HepG2 (cell line): ENCODE data around the gene TOP3B. TPM values are rescaled to one million over a fixed set of nuclear protein-coding genes. Genes with fewer than 3 reads are reported as not detected.

Experiments
- ATAC-seq: fragments of 200-7000 bp; cut with Tn5 transposase; 3 replicates; pipeline ENCODE4 v1.9.1; 2020; ENCODE audit warnings: mild to moderate bottlenecking, moderate library complexity
- BruUV-seq: library from RNA; stranded (reverse); fragments of 400-500 nt; replicated peaks from 2 replicates; lab custom pipeline; 2021; lab: Mats Ljungman, UMichigan
- CTCF ChIA-PET: fragments of 300-600 bp; formaldehyde crosslinking; extraction: SDS; loops from one replicate; lab custom pipeline; 2021; ENCODE audit warnings: low total read pairs, inconsistent platforms, low intra/inter-chr PET ratio; lab: Yijun Ruan, JAX
- POLR2A ChIA-PET: fragments of 350-600 bp; sonication (Branson Sonifier 250); formaldehyde crosslinking; loops from one replicate; lab custom pipeline; 2020; ENCODE audit warnings: antibody characterized with exemption, inconsistent platforms; lab: Yijun Ruan, JAX
- DNase-seq: peaks from one replicate; pipeline ENCODE4 v3.0.0-alpha.2; 2015; ENCODE audit warnings: low spot score
- FAIRE-seq: peaks from 3 replicates; lab custom pipeline; 2011; peaks lifted over from hg19 to GRCh38; lab: Jason Lieb, UNC
- H2AFZ ChIP-seq: one replicate; pipeline ENCODE4 v1.6.1; 2011; ENCODE audit warnings: low read length, inconsistent platforms
- H3K27ac ChIP-seq: fragments of 300-600 bp; 3 replicates; pipeline ENCODE4 v1.8.0; 2011; ENCODE audit warnings: mixed run types, mild to moderate bottlenecking, mixed read lengths, low read length, inconsistent platforms; ENCODE audit not compliant: insufficient read depth; ENCODE audit errors: extremely low read length
- H3K27me3 ChIP-seq, 2 experiments: fragments of 200-600 bp in 1 of 2; 2 replicates in 1 of 2; 3 replicates in 1 of 2; pipeline versions ENCODE4 v1.6.0 to v1.8.0; 2011; ENCODE audit warnings: low read length in 2 of 2, mild to moderate bottlenecking in 2 of 2, moderate library complexity in 2 of 2, inconsistent platforms in 1 of 2; ENCODE audit not compliant: insufficient read depth in 2 of 2, control insufficient read depth in 1 of 2
- H3K36me3 ChIP-seq, 2 experiments: fragments of 200-600 bp in 1 of 2; replicated peaks in 1 of 2; 2 replicates in 1 of 2; 3 replicates in 1 of 2; pipeline versions ENCODE4 v1.5.1 to v1.8.0; 2011; ENCODE audit warnings: low read length in 2 of 2, inconsistent platforms in 1 of 2; ENCODE audit not compliant: insufficient read depth in 2 of 2, control insufficient read depth in 1 of 2
- H3K4me1 ChIP-seq: 2 replicates; pipeline ENCODE4 v1.5.1; 2012; ENCODE audit warnings: low read length, inconsistent platforms; ENCODE audit not compliant: insufficient read depth
- H3K4me2 ChIP-seq: 2 replicates; pipeline ENCODE4 v1.6.0; 2011; ENCODE audit warnings: low read depth, low read length, inconsistent platforms
- H3K4me3 ChIP-seq, 3 experiments: fragments of 200-600 bp in 1 of 3; sonication (generic), shearing (Covaris generic) in 1 of 3; replicated peaks in 1 of 3; 2 replicates each; pipeline ENCODE4 v1.5.1; 2011 to 2016; ENCODE audit warnings: low read length in 3 of 3, inconsistent platforms in 2 of 3, low read depth in 2 of 3, mild to moderate bottlenecking in 2 of 3, control low read depth in 1 of 3, mixed read lengths in 1 of 3; ENCODE audit not compliant: insufficient read depth in 1 of 3
- H3K79me2 ChIP-seq: one replicate; pipeline ENCODE4 v1.6.1; 2011; ENCODE audit warnings: low read length, inconsistent platforms; ENCODE audit not compliant: insufficient read depth
- H3K9ac ChIP-seq: 2 replicates; pipeline ENCODE4 v1.6.0; 2011; ENCODE audit warnings: mild to moderate bottlenecking, low read depth, low read length, inconsistent platforms; ENCODE audit not compliant: insufficient read depth
- H3K9me3 ChIP-seq: 2 replicates; pipeline ENCODE4 v1.5.1; 2012; ENCODE audit warnings: mild to moderate bottlenecking, low read length
- H4K20me1 ChIP-seq: 2 replicates; pipeline ENCODE4 v1.6.0; 2011; ENCODE audit warnings: inconsistent platforms, mild to moderate bottlenecking, low read length, moderate library complexity; ENCODE audit not compliant: insufficient read depth
- EHMT2 ChIP-seq: fragments of 200-600 bp; sonication (generic); IDR thresholded peaks from 2 replicates; pipeline ENCODE4 v1.7.0; 2017; ENCODE audit warnings: antibody characterized with exemption, low read depth, low read length, borderline replicate concordance
- HOXA7 ChIP-seq: sonication (generic); formaldehyde crosslinking; IDR thresholded peaks from 2 replicates; pipeline ENCODE4 v1.8.1; 2022; ENCODE audit warnings: mild to moderate bottlenecking, missing genetic modification reagents, moderate library complexity
- KAT2B ChIP-seq: fragments of 150-350 bp; IDR thresholded peaks from 2 replicates; pipeline ENCODE4 v1.6.1; 2014; ENCODE audit warnings: low read depth, low read length, borderline replicate concordance
- KDM6A ChIP-seq: IDR thresholded peaks from 2 replicates; pipeline ENCODE4 v1.6.1; 2016; ENCODE audit warnings: low read depth
- MTF1 ChIP-seq: sonication (generic); formaldehyde crosslinking; IDR thresholded peaks from 2 replicates; pipeline ENCODE4 v1.5.0; 2020; ENCODE audit warnings: missing genetic modification reagents
- NR2F2 ChIP-seq: IDR thresholded peaks from 2 replicates; pipeline ENCODE4 v1.6.1; 2012; ENCODE audit warnings: low read depth, inconsistent platforms, borderline replicate concordance
- SCMH1 ChIP-seq: sonication (generic); formaldehyde crosslinking; IDR thresholded peaks from 2 replicates; pipeline ENCODE4 v1.9.0; 2021; ENCODE audit warnings: missing genetic modification reagents, mild to moderate bottlenecking, borderline replicate concordance
- SMARCC2 ChIP-seq: fragments of 450-650 bp; IDR thresholded peaks from 2 replicates; pipeline ENCODE4 v1.6.1; 2017; ENCODE audit warnings: antibody characterized with exemption, mild to moderate bottlenecking
- SNAPC2 ChIP-seq: sonication (generic); formaldehyde crosslinking; IDR thresholded peaks from 2 replicates; pipeline ENCODE4 v1.8.1; 2022; ENCODE audit warnings: mild to moderate bottlenecking, missing genetic modification reagents
- TBP ChIP-seq: sonication (generic); formaldehyde crosslinking; IDR thresholded peaks from 2 replicates; pipeline ENCODE4 v1.5.0; 2020; ENCODE audit warnings: missing genetic modification reagents
- TP53 ChIP-seq: sonication (generic); formaldehyde crosslinking; conservative IDR thresholded peaks from 2 replicates; pipeline ENCODE4 v1.4.0; 2020; ENCODE audit warnings: missing genetic modification reagents
- ZNF121 ChIP-seq: sonication (generic); formaldehyde crosslinking; IDR thresholded peaks from 2 replicates; pipeline ENCODE4 v1.5.0; 2020; ENCODE audit warnings: mild to moderate bottlenecking, missing genetic modification reagents
- ZNF124 ChIP-seq: sonication (generic); formaldehyde crosslinking; IDR thresholded peaks from 2 replicates; pipeline ENCODE4 v1.4.0; 2020; ENCODE audit warnings: missing genetic modification reagents
- ZNF225 ChIP-seq: sonication (generic); formaldehyde crosslinking; IDR thresholded peaks from 2 replicates; pipeline ENCODE4 v1.4.0; 2020; ENCODE audit warnings: mild to moderate bottlenecking, missing genetic modification reagents
- ZNF296 ChIP-seq: sonication (generic); formaldehyde crosslinking; conservative IDR thresholded peaks from 2 replicates; pipeline ENCODE4 v1.5.0; 2020; ENCODE audit warnings: mild to moderate bottlenecking, missing genetic modification reagents
- ZNF496 ChIP-seq: sonication (generic); formaldehyde crosslinking; IDR thresholded peaks from 2 replicates; pipeline ENCODE4 v1.8.1; 2023; ENCODE audit warnings: mild to moderate bottlenecking, moderate library complexity, missing genetic modification reagents; ENCODE audit not compliant: insufficient replicate concordance
- ZNF652 ChIP-seq: IDR thresholded peaks from 2 replicates; pipeline ENCODE4 v1.6.1; 2016; ENCODE audit warnings: low read depth, borderline replicate concordance
- ZNF773 ChIP-seq: sonication (generic); formaldehyde crosslinking; IDR thresholded peaks from 2 replicates; pipeline ENCODE4 v1.4.0; 2020; ENCODE audit warnings: missing genetic modification reagents, borderline replicate concordance
- ZNF790 ChIP-seq: sonication (generic); formaldehyde crosslinking; IDR thresholded peaks from 2 replicates; pipeline ENCODE4 v1.8.0; 2022; ENCODE audit warnings: missing genetic modification reagents, mild to moderate bottlenecking, borderline replicate concordance
- WGBS: methylation state at CpG from one replicate; pipeline ENCODE4 v1.1.6; 2017; ENCODE audit warnings: low lambda C conversion rate; 5-methylcytosine and 5-hydroxymethylcytosine counted together
- in situ Hi-C: cut with HindIII; loops from 2 replicates; pipeline ENCODE4 v1.10.0; 2017; ENCODE audit warnings: low pct_unique_long_range_greater_than_20kb; ENCODE audit not compliant: extremely low pct_ligation_motif_present
- intact Hi-C: fragments of 100-400 bp; cut with micrococcal nuclease; formaldehyde crosslinking; loops from one replicate; pipeline ENCODE4 v1.10.0; 2022; ENCODE audit not compliant: unreplicated experiment
- polyA plus RNA-seq, 8 experiments: library from polyadenylated mRNA; depleted of rRNA in 3 of 8; stranded (reverse) in 7 of 8; unstranded in 1 of 8; fragments of >200 nt; fragmentation: Illumina TruSeq in 4 of 8; extraction: Trizol in 4 of 8; gene quantifications; 2 replicates each; pipeline versions ENCODE4 v1.2.1 to v1.2.3, GENCODE V29; 2011 to 2016; ENCODE audit warnings: low read depth in 4 of 8, missing spikeins in 1 of 8, mixed read lengths in 1 of 8; ENCODE audit not compliant: insufficient read depth in 1 of 8
- total RNA-seq, 5 experiments: library from RNA; depleted of rRNA; stranded (reverse); fragments of >200 nt; fragmentation: Illumina TruSeq; extraction: Trizol; gene quantifications; 2 replicates each; pipeline ENCODE4 v1.2.3, GENCODE V29; 2016; ENCODE audit warnings: low read depth in 1 of 5
- TF ChIP-seq, protein P1 (sequence below): sonication (generic); formaldehyde crosslinking; IDR thresholded peaks from 2 replicates; pipeline ENCODE4 v1.8.1; 2023; ENCODE audit warnings: mild to moderate bottlenecking, missing genetic modification reagents
- TF ChIP-seq, protein P2 (sequence below): IDR thresholded peaks from 2 replicates; pipeline ENCODE4 v1.6.1; 2016; ENCODE audit warnings: mild to moderate bottlenecking, missing biosample characterization, missing genetic modification reagents

TOP3B gene
- total and polyA plus RNA-seq, 2 of the 13 experiments (the other 11 are each of a cell fraction or from before 2014, with no cell fraction given) = 28.5 to 29.7 TPM

DNA sequence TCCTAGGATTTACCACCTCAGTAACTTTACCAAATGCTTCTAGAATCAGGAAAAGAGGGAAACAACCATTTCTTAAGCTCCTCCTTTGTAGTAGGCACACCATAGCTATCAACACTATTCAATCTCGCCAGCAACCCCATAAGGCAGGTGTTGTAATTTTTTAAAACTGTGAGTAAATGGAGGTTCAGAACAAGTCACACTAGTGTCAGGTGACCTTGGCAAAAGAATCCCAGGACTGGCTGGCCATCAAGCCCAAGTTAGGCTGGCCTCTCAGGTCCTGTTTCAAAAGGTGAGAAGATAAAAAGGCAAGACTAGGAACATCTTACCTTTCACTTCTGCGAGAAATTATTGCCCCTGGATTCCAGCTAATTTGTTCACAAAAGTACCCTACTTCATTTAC, 713 bp downstream of the TOP3B start:
- no peak for FAIRE-seq
- intact Hi-C loops = no loop called here
- BruUV-seq = no TSS peak

DNA sequence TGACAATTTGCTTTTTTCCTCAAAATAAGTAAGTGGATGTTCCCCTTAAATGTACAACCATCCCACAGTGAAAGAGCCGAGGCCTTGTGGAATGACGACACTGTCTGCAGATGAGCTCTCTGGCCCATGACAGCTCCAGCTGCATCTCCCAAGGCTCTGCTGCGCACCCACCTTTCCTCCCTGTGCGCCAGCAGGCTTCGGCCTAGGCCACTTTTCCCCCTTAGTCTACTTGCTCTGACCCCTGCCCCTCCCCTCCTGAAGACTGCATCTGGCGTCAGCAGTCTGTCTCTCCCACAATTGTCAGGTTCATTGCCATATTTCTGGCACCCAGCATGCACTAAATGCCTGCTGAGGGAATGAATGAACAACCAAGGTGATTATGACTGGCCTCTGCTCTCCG, 2.0 kb downstream of the TOP3B start:
- Histone ChIP-seq H3K36me3 (peaks cover 0 to 6% of the 10 kb centered on the region in 2 experiments; a peak in 3 of 5 replicates), H3K9ac (no peak overlapping the region), H2AFZ (no peak overlapping the region), H3K9me3 (no peaks in the 10 kb centered on the region), H3K27ac (no peak overlapping the region), H3K4me3 (no peak overlapping the region), H3K79me2 (peaks cover 14% of the 10 kb centered on the region)
- ATAC-seq (no peak), DNase-seq (no peak)
- in situ Hi-C loops = no loop called here
- BruUV-seq = no TSS peak
- TF ChIP-seq MTF1 (no peak), TBP (CRISPR knock-in tag) (no peak), TP53 (CRISPR knock-in tag) (no peak), ZNF121 (no peak), SCMH1 (CRISPR knock-in tag) (no peak), ZNF124 (CRISPR knock-in tag) (no peak), SMARCC2 (no peak)
- TF ChIP-seq, protein P1, sequence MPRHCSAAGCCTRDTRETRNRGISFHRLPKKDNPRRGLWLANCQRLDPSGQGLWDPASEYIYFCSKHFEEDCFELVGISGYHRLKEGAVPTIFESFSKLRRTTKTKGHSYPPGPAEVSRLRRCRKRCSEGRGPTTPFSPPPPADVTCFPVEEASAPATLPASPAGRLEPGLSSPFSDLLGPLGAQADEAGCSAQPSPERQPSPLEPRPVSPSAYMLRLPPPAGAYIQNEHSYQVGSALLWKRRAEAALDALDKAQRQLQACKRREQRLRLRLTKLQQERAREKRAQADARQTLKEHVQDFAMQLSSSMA (CRISPR knock-in tag) = no peak
- TF ChIP-seq, all 625 proteins: peak for 0
- Histone ChIP-seq H3K4me1 (peaks cover 26% of the 10 kb centered on the region), H3K4me2 (no peak overlapping the region), H3K27me3 (no peaks in the 10 kb centered on the region; a peak in 1 of 5 replicates), H4K20me1 (no peaks in the 10 kb centered on the region)
- FAIRE-seq = no peak
- whole genome bisulfite sequencing = 96% methylated on average over 7 of the region's 7 CpGs
- intact Hi-C loops = no loop called here
- ChIA-PET POLR2A (no interaction called here), CTCF (no interaction called here)

More for the DNA sequence above, 713 bp downstream of the TOP3B start:
- Histone ChIP-seq H3K4me2 (peak overlapping the region; percentile 79), H4K20me1 (no peaks in the 10 kb centered on the region), H3K9me3 (no peaks in the 10 kb centered on the region), H3K36me3 (no peaks in the 10 kb centered on the region), H3K4me1 (peaks cover 26% of the 10 kb centered on the region), H3K27me3 (no peaks in the 10 kb centered on the region; a peak in 1 of 5 replicates), H3K9ac (peak overlapping the region; percentile 91), H3K27ac (peak overlapping the region; percentile 62), H3K4me3 (peak overlapping the region; percentile 69 to 98 (median 94)), H3K79me2 (peaks cover 14% of the 10 kb centered on the region), H2AFZ (no peak overlapping the region)
- no peak for TF ChIP-seq ZNF773 (CRISPR knock-in tag)
- TF ChIP-seq HOXA7 (CRISPR knock-in tag) = no peak
- no peak for TF ChIP-seq NR2F2
- no peak for TF ChIP-seq SNAPC2
- no peak for TF ChIP-seq ZNF296 (CRISPR knock-in tag)
- no peak for TF ChIP-seq EHMT2
- TF ChIP-seq ZNF225 (CRISPR knock-in tag) = no peak
- TF ChIP-seq ZNF790 (CRISPR knock-in tag) = no peak
- TF ChIP-seq KAT2B = no peak
- no peak for TF ChIP-seq ZNF652 (CRISPR knock-in tag)
- TF ChIP-seq, protein P2, sequence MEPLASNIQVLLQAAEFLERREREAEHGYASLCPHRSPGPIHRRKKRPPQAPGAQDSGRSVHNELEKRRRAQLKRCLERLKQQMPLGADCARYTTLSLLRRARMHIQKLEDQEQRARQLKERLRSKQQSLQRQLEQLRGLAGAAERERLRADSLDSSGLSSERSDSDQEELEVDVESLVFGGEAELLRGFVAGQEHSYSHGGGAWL (CRISPR knock-in tag) = no peak
- TF ChIP-seq ZNF496 (CRISPR knock-in tag) = no peak
- no peak for TF ChIP-seq KDM6A
- ChIA-PET POLR2A (interaction anchor here (0.7 to 1.3 kb wide), 3 partner anchors 9 to 106 kb away, joined by 3 to 7 read pairs (median 5); no protein-coding TSS in a partner anchor), CTCF (no interaction called here)
- no peak for DNase-seq
- in situ Hi-C loops = no loop called here
- 0% methylated on average over 2 of the region's 2 CpGs for WGBS
- ATAC-seq = peak; percentile 14; the same call in 2 of the 3 replicates
